Liver (tissue), 9 donors: ENCODE measurements around the gene ZNF827. TPM values are rescaled to one million over a fixed set of nuclear protein-coding genes. Genes with fewer than 3 reads are reported as not detected.

Experiments
- DNase-seq: peaks from one replicate; pipeline ENCODE4 v3.0.0-alpha.2; 2017; ENCODE audit warnings: low spot score
- H3K27ac ChIP-seq, 2 donors: one replicate each; pipeline ENCODE4 v1.7.0; 2013; ENCODE audit warnings: inconsistent platforms in 2 of 2, low read length in 2 of 2, control low read depth in 1 of 2, low read depth in 1 of 2, mild to moderate bottlenecking in 1 of 2
- H3K27me3 ChIP-seq, 4 donors: one replicate each; pipeline versions ENCODE4 v1.6.1 to v1.7.0; 2013; ENCODE audit warnings: low read length in 3 of 4, inconsistent platforms in 1 of 4, mild to moderate bottlenecking in 1 of 4, moderate library complexity in 1 of 4; ENCODE audit not compliant: control insufficient read depth in 4 of 4, insufficient read depth in 4 of 4
- H3K36me3 ChIP-seq, 4 donors: one replicate each; pipeline versions ENCODE4 v1.6.1 to v1.7.0; 2013; ENCODE audit warnings: low read length in 3 of 4, mild to moderate bottlenecking in 3 of 4, low read depth in 1 of 4, moderate library complexity in 1 of 4; ENCODE audit not compliant: control insufficient read depth in 4 of 4, insufficient read depth in 3 of 4
- H3K4me1 ChIP-seq, 4 donors: one replicate each; pipeline versions ENCODE4 v1.6.1 to v1.7.0; 2013; ENCODE audit warnings: low read length in 3 of 4, mild to moderate bottlenecking in 3 of 4, moderate library complexity in 1 of 4; ENCODE audit not compliant: control insufficient read depth in 4 of 4, insufficient read depth in 4 of 4
- H3K4me3 ChIP-seq, 3 donors: one replicate each; pipeline versions ENCODE4 v1.6.1 to v1.7.0; 2013; ENCODE audit warnings: low read length in 3 of 3, control low read depth in 1 of 3, low read depth in 1 of 3, mild to moderate bottlenecking in 1 of 3
- H3K9ac ChIP-seq, 2 donors: one replicate each; pipeline ENCODE4 v1.7.0; 2013; ENCODE audit warnings: low read length in 2 of 2, mild to moderate bottlenecking in 2 of 2, moderate library complexity in 2 of 2, control low read depth in 1 of 2, low read depth in 1 of 2
- H3K9me3 ChIP-seq, 4 donors: one replicate each; pipeline versions ENCODE4 v1.6.1 to v1.7.0; 2013; ENCODE audit warnings: low read length in 3 of 4; ENCODE audit not compliant: control insufficient read depth in 4 of 4
- ATF3 ChIP-seq: IDR thresholded peaks from 2 replicates; pipeline ENCODE4 v1.6.1; 2016; ENCODE audit warnings: antibody characterized with exemption
- CTCF ChIP-seq: fragments of 150-350 bp; IDR thresholded peaks from 2 replicates; pipeline ENCODE4 v1.5.1; 2017; ENCODE audit warnings: improper control_type of control experiment, low read depth, low read length; ENCODE audit not compliant: missing input control
- FOXA1 ChIP-seq: IDR thresholded peaks from 2 replicates; pipeline ENCODE4 v1.6.1; 2016; ENCODE audit warnings: antibody characterized with exemption
- GABPA ChIP-seq, 2 donors: IDR thresholded peaks in 1 of 2; conservative IDR thresholded peaks in 1 of 2; 2 replicates each; pipeline ENCODE4 v1.6.1; 2016; ENCODE audit warnings: antibody characterized with exemption in 2 of 2, mild to moderate bottlenecking in 1 of 2, moderate library complexity in 1 of 2
- HNF4A ChIP-seq, 2 donors: conservative IDR thresholded peaks; 2 replicates each; pipeline ENCODE4 v1.6.1; 2016; ENCODE audit warnings: antibody characterized with exemption in 2 of 2, mild to moderate bottlenecking in 2 of 2
- HNF4G ChIP-seq: IDR thresholded peaks from 2 replicates; pipeline ENCODE4 v1.6.1; 2016; ENCODE audit warnings: antibody characterized with exemption
- JUND ChIP-seq, 2 donors: IDR thresholded peaks; 2 replicates each; pipeline ENCODE4 v1.6.1; 2016; ENCODE audit warnings: antibody characterized with exemption in 2 of 2
- MAX ChIP-seq: IDR thresholded peaks from 2 replicates; pipeline ENCODE4 v1.6.1; 2016; ENCODE audit warnings: antibody characterized with exemption
- NR2F2 ChIP-seq: IDR thresholded peaks from 2 replicates; pipeline ENCODE4 v1.6.1; 2016; ENCODE audit warnings: antibody characterized with exemption
- RAD21 ChIP-seq, 2 donors: IDR thresholded peaks; 2 replicates each; pipeline ENCODE4 v1.6.1; 2016; ENCODE audit warnings: antibody characterized with exemption in 2 of 2, mild to moderate bottlenecking in 2 of 2
- REST ChIP-seq: IDR thresholded peaks from 2 replicates; pipeline ENCODE4 v1.6.1; 2016; ENCODE audit warnings: antibody characterized with exemption, mild to moderate bottlenecking
- RXRA ChIP-seq, 2 donors: IDR thresholded peaks; 2 replicates each; pipeline ENCODE4 v1.6.1; 2017 to 2018; ENCODE audit warnings: antibody characterized with exemption in 2 of 2, mild to moderate bottlenecking in 1 of 2
- SP1 ChIP-seq: IDR thresholded peaks from 2 replicates; pipeline ENCODE4 v1.6.1; 2018; ENCODE audit warnings: antibody characterized with exemption, mild to moderate bottlenecking
- TAF1 ChIP-seq: conservative IDR thresholded peaks from 2 replicates; pipeline ENCODE4 v1.6.1; 2016; ENCODE audit warnings: antibody characterized with exemption, mild to moderate bottlenecking
- YY1 ChIP-seq: IDR thresholded peaks from 2 replicates; pipeline ENCODE4 v1.6.1; 2016; ENCODE audit warnings: antibody characterized with exemption, mild to moderate bottlenecking
- WGBS: extraction: QIAGEN DNeasy Blood & Tissue Kit; methylation state at CpG from one replicate; pipeline ENCODE4 v1.1.7; 2013; 5-methylcytosine and 5-hydroxymethylcytosine counted together
- polyA plus RNA-seq, 2 donors: library from polyadenylated mRNA; stranded (reverse) in 1 of 2; unstranded in 1 of 2; fragments of 200-250 nt in 1 of 2; fragments of >200 nt in 1 of 2; fragmentation: Nextera tagmentation in 1 of 2; extraction: Ambion mirVana in 1 of 2; gene quantifications; one replicate each; pipeline versions ENCODE4 v1.2.1 to v1.2.3, GENCODE V29; 2013 to 2015
- total RNA-seq, 2 donors: library from RNA; depleted of rRNA; stranded (reverse); fragments of >200 nt; gene quantifications; one replicate each; pipeline ENCODE4 v1.2.3, GENCODE V29; 2014
- donor health status: healthy.
- donor health status: healthy.
- donor health status: healthy.
- donor health status: healthy.
- donor health status: healthy.

ZNF827 gene
- total and polyA plus RNA-seq, 4 donors = 0.46 to 2.9 (median 1.2) TPM

GRCh38 chr4:145785391-145786008, 153.1 kb downstream of the ZNF827 start:
- Histone ChIP-seq H3K9me3 (no peaks in the 10 kb centered on the region), H3K36me3 (no peaks in the 10 kb centered on the region), H3K4me3 (no peak overlapping the region), H3K27ac (no peak overlapping the region), H3K9ac (no peak overlapping the region), H3K27me3 (no peaks in the 10 kb centered on the region), H3K4me1 (peaks cover 0 to 9% (median 6%) of the 10 kb centered on the region in 4 donors)
- no peak for DNase-seq
- 30% methylated on average over 2 of the region's 2 CpGs for WGBS
- TF ChIP-seq HNF4G (no peak), ATF3 (peak; percentile 29), TAF1 (no peak), YY1 (peak; percentile 30), MAX (peak; percentile 17), CTCF (no peak), FOXA1 (no peak), SP1 (peak; percentile 36), JUND (IDR thresholded peaks at IDR 0.05) (no peak), RAD21 (IDR thresholded peaks at IDR 0.05) (peak in 1 of 2 donors; percentile 31), GABPA (IDR thresholded peaks at IDR 0.05 in 1 of 2, conservative IDR thresholded peaks at IDR 0.05 in 1 of 2) (no peak), HNF4A (conservative IDR thresholded peaks at IDR 0.05) (peak; percentile 51 to 63), RXRA (IDR thresholded peaks at IDR 0.05) (peak; percentile 49 to 72)

- H3K27ac ChIP-seq = no peak overlapping the region
- no peak for DNase-seq
- H3K4me3 ChIP-seq = no peak overlapping the region
- 98% methylated on average over 2 of the region's 2 CpGs for WGBS
- no peak for TF ChIP-seq FOXA1
- no peak for TF ChIP-seq YY1
- TF ChIP-seq REST = no peak
- TF ChIP-seq TAF1 = no peak
- no peak for TF ChIP-seq ATF3
- no peak for TF ChIP-seq MAX
- TF ChIP-seq NR2F2 = no peak
- H3K4me1 ChIP-seq = peaks cover 0 to 9% (median 6%) of the 10 kb centered on the region in 4 donors
- no peaks in the 10 kb centered on the region for H3K9me3 ChIP-seq
- H3K9ac ChIP-seq = no peak overlapping the region
- no peaks in the 10 kb centered on the region for H3K36me3 ChIP-seq
- H3K27me3 ChIP-seq = no peaks in the 10 kb centered on the region
These were observed 154.6 kb downstream of the ZNF827 start for GRCh38 chr4:145784036-145784435.
